Measurements from ENCODE around the gene TOMM20. TPM values are rescaled to one million over a fixed set of nuclear protein-coding genes. Genes with fewer than 3 reads are reported as not detected.

TOMM20 gene
- total and polyA plus RNA-seq, 9 of the 15 experiments (the other 6 are each of a cell fraction or from before 2014, with no cell fraction given): 70.6 to 334 (median 159) TPM

DNA sequence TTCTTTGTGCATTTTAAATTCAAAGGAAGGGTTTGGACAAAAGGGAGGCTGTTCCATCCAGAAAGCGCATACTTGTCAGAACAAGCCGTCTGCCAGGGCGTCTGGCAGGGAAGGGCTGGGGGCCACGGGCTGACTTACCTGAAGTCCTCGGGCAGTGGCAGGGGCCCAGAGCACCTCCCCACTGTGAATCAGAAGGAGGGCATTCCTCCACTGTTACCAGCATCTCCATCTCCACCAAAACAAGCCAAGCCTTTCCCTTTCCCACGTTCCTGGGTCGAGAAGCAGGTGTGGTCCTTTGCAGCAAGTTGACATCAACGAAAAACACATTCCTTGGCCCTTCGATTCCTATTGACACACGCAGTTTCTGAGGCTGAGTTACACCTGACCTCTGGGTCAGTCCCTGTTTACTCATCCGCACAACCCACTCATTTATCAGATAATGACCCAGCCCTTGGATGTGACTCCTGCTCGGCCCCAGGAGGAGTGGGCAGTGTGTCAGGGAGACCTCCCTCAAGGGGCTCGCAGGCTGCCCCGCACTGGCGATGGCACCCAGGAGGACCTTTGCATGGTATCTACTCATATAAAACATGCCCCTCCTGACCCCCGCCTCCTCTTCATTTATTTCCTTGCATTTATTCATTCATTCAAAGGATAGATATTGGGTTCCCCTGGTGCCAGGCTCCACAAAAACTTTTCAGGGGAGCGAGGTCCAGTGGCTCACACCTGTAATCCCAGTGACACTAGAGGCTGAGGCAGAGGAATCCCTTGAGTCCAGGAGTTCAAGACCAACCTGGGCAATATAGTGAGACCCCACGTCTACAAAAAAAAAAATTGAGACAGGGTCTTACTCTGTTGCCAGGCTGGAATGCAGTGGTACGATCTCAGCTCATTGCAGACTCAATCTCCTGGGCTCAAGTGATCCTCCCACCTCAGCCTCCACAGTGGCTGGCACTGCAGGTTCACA is 60.2 kb downstream of the TOMM20 start (continued):
- TF ChIP-seq, protein P1, sequence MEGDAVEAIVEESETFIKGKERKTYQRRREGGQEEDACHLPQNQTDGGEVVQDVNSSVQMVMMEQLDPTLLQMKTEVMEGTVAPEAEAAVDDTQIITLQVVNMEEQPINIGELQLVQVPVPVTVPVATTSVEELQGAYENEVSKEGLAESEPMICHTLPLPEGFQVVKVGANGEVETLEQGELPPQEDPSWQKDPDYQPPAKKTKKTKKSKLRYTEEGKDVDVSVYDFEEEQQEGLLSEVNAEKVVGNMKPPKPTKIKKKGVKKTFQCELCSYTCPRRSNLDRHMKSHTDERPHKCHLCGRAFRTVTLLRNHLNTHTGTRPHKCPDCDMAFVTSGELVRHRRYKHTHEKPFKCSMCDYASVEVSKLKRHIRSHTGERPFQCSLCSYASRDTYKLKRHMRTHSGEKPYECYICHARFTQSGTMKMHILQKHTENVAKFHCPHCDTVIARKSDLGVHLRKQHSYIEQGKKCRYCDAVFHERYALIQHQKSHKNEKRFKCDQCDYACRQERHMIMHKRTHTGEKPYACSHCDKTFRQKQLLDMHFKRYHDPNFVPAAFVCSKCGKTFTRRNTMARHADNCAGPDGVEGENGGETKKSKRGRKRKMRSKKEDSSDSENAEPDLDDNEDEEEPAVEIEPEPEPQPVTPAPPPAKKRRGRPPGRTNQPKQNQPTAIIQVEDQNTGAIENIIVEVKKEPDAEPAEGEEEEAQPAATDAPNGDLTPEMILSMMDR (IDR thresholded peaks at IDR 0.05 in 2 of 3, conservative IDR thresholded peaks at IDR 0.05 in 1 of 3; ENCODE audit: insufficient read depth in 2 of 3, low read depth in 1 of 3, low read length in 3 of 3): no peak
- TF ChIP-seq KAT2B (IDR thresholded peaks at IDR 0.05; ENCODE audit: low read depth, low read length) (no peak), NRF1 (conservative IDR thresholded peaks at IDR 0.05 in 1 of 2, IDR thresholded peaks at IDR 0.05 in 1 of 2) (peak in 1 of 2 experiments; percentile 10; a peak in 1 of 4 replicates), FOXK2 (conservative IDR thresholded peaks at IDR 0.05 in 1 of 2, IDR thresholded peaks at IDR 0.05 in 1 of 2; ENCODE audit: low read depth in 2 of 2) (peak in 1 of 2 experiments; percentile 73; a peak in 3 of 4 replicates), KHSRP (IDR thresholded peaks at IDR 0.05) (no peak), TRIM24 (IDR thresholded peaks at IDR 0.05) (no peak), CHD2 (IDR thresholded peaks at IDR 0.05; ENCODE audit: low read depth, low read length) (no peak), FOXA3 (CRISPR knock-in tag; conservative IDR thresholded peaks at IDR 0.05 in 1 of 2, IDR thresholded peaks at IDR 0.05 in 1 of 2) (peak; percentile 88 to 95), ZNF12 (CRISPR knock-in tag; IDR thresholded peaks at IDR 0.05) (no peak), OTX1 (CRISPR knock-in tag; IDR thresholded peaks at IDR 0.05) (no peak), TCF3 (CRISPR knock-in tag; IDR thresholded peaks at IDR 0.05) (0 out of 2 replicates have a peak, but pooled peaks have one; percentile 23), SETDB1 (IDR thresholded peaks at IDR 0.05; ENCODE audit: low read length) (no peak), HNRNPH1 (optimal IDR thresholded peaks at IDR 0.05; ENCODE audit: low read depth, low read length) (no peak), ZKSCAN1 (IDR thresholded peaks at IDR 0.05; ENCODE audit: low read depth, low read length) (no peak), ZFPM2 (CRISPR knock-in tag; IDR thresholded peaks at IDR 0.05) (no peak), ZNF121 (CRISPR knock-in tag; conservative IDR thresholded peaks at IDR 0.05) (0 out of 2 replicates have a peak, but pooled peaks have one; percentile 8), HMG20B (CRISPR knock-in tag; IDR thresholded peaks at IDR 0.05) (no peak)
- TF ChIP-seq, protein P2, sequence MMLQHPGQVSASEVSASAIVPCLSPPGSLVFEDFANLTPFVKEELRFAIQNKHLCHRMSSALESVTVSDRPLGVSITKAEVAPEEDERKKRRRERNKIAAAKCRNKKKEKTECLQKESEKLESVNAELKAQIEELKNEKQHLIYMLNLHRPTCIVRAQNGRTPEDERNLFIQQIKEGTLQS (IDR thresholded peaks at IDR 0.05): peak; percentile 8; the same call in 1 of the 2 replicates
- TF ChIP-seq, protein P2 (CRISPR knock-in tag; conservative IDR thresholded peaks at IDR 0.05): no peak
- TF ChIP-seq, protein P3, sequence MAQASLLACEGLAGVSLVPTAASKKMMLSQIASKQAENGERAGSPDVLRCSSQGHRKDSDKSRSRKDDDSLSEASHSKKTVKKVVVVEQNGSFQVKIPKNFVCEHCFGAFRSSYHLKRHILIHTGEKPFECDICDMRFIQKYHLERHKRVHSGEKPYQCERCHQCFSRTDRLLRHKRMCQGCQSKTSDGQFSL (CRISPR knock-in tag; IDR thresholded peaks at IDR 0.05): peak; percentile 14; the same call in 1 of the 2 replicates
- TF ChIP-seq, protein P3 (tag; IDR thresholded peaks at IDR 0.05): no peak
- TF ChIP-seq, protein P4, sequence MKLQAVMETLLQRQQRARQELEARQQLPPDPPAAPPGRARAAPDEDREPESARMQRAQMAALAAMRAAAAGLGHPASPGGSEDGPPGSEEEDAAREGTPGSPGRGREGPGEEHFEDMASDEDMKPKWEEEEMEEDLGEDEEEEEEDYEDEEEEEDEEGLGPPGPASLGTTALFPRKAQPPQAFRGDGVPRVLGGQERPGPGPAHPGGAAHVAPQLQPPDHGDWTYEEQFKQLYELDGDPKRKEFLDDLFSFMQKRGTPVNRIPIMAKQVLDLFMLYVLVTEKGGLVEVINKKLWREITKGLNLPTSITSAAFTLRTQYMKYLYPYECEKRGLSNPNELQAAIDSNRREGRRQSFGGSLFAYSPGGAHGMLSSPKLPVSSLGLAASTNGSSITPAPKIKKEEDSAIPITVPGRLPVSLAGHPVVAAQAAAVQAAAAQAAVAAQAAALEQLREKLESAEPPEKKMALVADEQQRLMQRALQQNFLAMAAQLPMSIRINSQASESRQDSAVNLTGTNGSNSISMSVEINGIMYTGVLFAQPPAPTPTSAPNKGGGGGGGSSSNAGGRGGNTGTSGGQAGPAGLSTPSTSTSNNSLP (IDR thresholded peaks at IDR 0.05; ENCODE audit: borderline replicate concordance, low read depth, low read length): no peak
